HG03521 (cell line): ENCODE measurements around the gene PLAAT2.
"Not testable (repeated sequence)": the region's sequence is repeated elsewhere in the genome, so short reads cannot be mapped to it uniquely, and the experiment has no call there.

Source experiments
- ATAC-seq: cut with Tn5 transposase; IDR thresholded peaks from one replicate; pipeline ENCODE4 v1.9.1; 2021; ENCODE audit warnings: mild to moderate bottlenecking, moderate library complexity; ENCODE audit not compliant: unreplicated experiment

Gene PLAAT2

DNA sequence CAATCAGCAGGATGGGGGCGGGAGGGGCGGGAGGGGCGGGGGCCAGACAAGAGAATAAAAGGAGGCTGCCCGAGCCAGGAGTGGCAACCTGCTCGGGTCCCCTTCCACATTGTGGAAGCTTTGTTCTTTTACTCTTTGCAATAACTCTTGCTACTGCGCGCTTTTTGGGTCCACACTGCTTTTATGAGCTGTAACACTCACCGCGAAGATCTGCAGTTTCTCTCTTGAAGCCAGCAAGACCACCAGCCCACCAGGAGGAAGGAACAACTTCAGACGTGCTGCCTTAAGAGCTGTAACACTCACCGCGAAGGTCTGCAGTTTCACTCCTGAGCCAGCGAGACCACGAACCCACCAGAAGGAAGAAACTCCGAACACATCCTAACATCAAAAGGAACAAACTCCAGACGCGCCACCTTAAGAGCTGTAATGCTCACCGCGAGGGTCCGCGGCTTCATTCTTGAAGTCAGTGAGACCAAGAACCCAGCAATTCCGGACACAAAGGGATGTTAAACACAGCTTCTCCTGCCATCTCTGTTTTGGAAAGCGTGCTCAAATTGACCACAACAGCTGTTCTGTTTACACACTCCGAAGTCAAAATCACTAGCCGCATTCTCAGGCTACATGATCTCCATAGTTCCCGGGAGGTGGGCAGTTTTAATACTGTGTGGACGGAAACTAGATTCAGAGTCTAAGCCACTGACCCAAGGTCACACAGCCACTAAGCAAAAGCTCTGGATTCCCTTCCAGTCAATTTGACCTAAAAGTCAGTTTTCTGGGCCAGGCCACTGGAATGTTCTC, 11.9 kb downstream of the PLAAT2 start:
- no peak for ATAC-seq

DNA sequence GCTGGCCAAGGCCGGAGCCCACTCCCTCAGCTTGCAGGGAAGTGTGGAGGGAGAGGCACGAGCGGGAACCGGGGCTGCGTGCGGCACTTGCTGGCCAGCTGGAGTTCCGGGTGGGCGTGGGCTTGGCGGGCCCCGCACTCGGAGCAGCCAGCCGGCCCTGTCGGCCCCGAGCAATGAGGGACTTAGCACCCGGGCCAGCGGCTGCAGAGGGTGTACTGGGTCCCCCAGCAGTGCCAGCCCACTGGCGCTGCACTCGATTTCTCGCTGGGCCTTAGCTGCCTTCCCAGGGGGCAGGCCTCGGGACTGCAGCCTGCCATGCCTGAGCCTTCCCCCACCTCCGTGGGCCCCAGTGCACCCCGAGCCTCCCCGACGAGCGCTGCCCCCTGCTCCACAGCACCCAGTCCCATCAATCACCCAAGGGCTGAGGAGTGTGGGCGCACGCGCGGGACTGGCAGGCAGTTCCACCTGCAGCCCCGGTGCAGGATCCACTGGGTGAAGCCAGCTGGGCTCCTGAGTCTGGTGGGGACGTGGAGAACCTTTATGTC, 13.0 kb downstream of the PLAAT2 start:
- not testable (repeated sequence) for ATAC-seq

DNA sequence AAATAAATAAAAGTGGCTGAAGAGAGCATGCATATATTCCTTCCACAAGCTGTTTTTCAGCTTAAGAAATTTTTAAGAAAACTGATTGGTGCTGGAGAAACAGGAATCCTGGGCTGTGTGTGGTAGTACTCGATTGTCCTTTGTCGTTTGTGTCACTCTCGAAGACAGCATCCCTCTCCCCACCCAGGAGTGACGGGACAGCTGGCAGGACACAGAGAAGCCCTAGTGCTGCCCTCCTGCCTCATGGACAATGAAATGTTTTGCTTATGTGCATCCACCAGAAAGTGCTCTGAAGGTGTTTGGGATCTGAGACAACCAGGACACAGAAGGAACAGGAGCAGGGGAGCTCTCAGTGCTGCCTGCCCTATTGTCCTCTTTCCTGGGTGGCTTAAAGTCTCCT, 13.8 kb downstream of the PLAAT2 start:
- no peak for ATAC-seq

DNA sequence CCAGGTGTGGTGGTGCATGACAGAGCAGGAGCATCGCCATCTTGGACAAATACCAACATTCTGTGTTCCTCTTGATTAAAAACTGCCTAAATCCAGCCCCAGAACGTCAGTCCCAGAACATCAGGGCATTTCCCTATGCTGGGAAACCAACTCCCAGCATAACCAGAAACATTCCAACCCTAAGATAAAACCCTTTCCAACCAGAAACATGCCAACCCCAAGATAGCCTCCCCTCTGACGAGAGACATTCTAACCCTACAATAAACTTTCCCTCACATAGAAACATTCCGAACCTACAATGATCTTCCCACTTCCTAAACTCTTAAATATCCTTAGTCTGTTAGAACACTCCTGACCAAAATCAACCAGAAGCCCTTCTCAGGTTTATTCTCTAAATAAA, 15.0 kb downstream of the PLAAT2 start:
- no peak for ATAC-seq

DNA sequence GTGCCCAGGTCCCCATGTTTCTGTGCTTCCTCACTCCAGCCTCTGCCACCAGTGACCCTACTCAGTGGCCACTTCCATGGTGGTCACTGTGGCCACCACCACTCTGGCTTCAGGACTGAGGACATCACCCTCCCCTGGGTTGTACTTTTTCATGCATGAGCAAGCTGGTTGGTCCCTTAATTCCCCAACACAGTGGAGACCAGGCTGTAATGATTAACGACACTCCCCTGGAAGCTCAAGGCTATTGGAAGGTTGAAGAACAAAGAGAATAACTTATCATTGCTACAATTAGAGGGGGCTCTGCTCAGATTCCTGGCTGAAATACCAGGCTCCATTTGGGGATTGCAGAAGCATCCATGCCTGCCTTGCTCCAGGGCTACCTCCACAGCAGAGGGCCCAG, 16.1 kb downstream of the PLAAT2 start:
- ATAC-seq = no peak

DNA sequence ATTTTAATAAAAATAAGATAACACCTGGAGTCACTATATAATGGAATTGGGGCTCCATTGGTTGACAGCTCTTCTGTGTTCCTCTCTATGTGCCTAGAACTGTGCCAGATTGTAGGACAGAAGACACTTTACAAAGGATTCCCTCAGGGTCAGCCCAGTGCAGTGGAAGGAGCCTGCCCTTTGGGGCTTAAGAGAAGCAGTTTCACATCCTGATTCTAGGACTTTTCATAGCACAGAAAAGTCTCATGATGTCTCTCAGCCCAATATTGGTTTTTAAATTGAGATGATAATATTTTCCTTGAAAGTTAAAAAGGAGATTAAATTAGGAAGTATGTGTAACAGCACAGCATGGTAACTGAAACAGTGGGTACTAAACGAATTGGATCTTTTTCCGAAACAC, 19.5 kb downstream of the PLAAT2 start:
- no peak for ATAC-seq

DNA sequence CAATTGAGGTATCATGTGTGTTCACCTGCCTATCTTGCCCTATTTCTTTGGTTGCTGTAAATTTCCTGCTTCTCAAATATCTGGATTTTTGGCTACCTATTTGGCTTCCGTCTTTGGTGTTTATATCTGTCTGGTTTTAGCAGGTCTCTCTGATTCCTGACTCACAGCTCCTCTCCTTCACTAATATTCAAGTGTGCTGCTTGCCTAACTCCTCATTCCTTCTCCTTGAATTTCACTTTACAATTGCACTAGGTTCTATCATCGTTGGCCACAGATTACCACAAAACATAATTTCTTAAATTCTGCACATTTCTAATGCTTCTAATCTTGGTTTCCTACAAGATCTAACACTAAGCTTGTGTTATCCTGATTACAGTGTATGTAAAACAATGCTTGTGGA, 20.7 kb downstream of the PLAAT2 start:
- ATAC-seq = not testable (repeated sequence)

DNA sequence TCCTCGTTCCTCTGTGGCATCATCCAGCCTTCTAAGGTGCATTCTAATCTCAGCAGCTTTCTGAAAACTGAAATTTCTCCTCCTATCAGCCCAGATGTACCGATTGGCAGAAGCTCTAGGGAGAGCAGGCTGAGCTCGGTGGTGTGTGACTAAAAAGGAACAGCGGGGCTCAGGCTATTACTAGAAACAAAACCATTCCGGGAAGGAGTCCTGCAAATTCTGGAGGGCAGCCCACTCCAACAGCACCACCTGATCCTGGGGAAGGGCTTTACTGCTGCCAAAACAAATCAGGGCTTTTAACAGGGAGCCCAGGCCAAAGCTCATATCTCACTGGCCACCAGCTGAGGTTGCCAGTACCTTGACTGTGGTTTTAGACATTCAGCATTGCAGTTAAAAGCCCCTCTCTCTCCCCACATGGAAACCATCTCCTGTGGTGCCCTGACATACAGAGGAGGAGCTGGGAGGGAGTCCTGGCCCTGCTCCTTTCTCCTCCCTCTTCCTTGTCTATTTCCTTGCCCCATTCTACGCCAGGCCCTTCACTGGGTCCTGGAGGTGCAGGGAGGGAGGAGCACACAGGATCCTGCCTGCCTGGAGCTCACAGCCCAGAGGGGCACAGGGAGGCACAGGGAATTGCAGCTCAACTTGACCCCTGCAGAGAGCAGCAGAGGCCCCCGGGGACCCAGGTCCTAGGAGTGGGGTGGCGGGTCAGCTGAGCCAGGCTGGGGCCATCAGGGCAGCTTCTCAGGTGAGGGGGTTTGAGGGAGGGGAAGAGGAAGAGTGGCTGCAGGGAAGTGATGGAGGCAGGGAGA, 25.7 kb downstream of the PLAAT2 start:
- no peak for ATAC-seq

DNA sequence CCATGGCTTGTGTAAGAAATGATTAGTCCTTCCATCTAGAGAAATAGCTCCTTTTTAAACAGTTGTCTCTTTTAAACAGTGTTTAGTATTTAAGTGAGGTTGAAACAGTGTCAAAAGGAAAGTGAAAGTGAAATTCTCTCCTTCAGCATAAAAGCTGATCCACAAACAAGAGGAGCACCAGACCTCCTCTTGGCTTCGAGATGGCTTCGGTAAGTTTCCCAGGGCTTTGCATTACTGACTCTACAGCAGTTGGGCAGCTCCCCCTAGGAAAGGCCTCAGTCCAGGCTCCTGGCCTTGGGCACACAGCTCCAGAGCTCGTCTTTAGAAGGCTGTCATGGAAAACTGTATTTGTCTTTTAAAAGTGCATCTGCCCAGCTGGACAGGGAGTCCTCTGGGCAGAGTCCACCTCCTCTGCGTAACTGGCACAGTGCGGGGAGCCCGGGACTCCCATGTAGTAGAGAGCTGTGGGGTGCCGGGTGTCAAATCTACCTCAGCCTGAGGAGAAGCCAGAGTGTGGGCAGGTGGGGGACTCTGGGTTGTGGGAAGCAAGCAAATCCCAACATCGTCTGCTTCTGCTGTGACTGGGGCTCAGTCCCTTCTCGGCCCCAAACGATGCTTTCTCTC, 26.4 kb downstream of the PLAAT2 start, which contains the start of gene PLAAT4:
Gene PLAAT4, plus strand, starts transcription at position 140 of the 624 bp plus-strand sequence. Its CDS starts 61 bp downstream, at position 201.
- ATAC-seq = no peak

DNA sequence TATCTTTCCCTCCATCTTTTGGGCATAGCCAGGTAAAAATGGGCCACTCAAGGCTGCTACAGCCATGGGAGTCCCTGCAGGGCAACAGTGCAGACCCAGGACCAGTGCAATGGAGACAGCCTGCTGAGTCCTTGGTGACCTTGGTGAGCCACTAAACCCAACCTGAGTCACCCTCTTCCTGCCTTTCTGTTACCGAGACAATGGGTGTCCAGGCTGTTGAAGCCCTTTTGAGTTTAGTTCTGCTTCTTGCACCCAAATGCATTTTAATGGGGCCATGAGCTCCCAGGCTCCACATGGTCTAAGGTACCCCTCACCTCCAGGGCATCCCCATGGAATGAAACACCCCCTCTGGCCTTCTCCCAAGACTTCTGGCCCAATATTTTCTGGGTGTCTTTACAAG, 27.4 kb downstream of the PLAAT2 start:
- ATAC-seq = no peak

DNA sequence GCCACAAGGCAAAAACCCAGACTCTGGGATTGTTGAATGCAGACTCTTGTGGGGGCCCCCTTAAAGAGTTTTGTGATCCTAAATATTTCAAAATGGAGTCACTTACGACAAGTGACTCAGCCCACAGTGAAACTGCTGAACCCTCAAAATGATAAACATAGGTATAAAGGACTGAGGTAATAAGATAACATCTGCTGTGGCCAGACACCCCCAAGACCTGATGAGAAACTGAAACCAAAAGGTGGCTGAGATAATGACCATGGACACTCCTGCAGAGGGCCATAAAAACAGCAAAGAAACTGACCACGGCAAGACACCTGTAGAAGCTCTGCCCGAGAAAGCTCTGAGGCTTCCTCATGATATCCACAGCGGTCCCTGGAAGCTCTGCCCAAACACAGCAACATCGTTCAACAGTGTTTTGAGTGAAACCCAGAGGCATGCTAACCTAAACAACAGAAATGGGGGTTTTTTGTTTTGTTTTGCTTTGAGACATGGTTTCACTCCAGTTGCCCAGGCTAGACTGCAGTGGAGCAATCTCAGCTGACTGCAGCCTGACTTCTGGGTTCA, 28.2 kb downstream of the PLAAT2 start:
- ATAC-seq = peak; percentile 39

DNA sequence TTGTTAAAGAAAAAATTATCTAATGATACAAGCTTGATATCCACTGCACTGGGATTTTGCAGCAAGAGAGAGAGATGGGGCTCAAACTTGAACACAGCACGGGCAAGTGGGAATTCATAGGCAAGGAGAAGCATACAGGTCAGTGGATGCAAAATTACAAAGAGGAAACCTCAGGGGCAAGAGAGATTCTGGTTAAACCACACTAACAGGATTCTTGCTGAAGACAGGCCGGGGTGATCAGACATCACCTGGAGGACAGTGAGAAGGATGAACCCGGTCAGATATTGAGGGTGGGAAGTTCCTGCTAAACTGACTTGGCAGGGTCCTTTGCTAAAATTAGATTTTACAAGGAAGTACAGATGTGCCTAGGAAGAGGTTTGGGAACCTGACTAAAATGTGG, 29.1 kb downstream of the PLAAT2 start:
- no peak for ATAC-seq

DNA sequence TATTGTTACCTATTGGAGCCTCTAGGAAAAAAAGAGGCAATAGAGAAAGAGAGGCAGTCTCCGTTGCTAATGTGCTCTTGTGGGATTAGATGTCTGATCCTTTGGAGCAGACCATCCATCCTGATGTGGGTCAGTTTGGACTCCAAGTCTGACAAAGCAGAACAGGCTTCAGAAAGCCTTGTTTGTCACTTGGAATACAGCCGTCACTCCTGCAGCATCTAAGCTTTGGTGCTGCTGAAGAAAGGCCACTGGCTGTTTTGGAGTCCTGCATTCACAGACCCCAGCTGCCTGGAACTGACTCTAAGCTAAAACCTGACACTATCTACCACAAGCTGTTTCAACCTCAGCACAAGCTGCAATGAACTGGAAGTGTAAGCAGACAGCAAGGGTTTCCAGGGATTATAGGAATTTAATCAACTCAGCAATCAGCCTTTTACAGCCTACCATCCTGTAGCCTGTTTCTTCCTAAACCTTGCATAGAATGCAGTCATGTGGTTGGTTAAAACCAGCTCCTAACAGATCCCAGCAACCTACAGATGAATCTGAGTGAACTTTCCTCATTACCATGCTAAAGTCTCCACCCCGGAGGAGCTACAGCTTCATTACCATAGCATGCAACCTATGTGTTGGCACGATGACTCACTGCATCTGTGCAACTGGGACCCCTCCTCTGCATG, 30.2 kb downstream of the PLAAT2 start:
- ATAC-seq = no peak

DNA sequence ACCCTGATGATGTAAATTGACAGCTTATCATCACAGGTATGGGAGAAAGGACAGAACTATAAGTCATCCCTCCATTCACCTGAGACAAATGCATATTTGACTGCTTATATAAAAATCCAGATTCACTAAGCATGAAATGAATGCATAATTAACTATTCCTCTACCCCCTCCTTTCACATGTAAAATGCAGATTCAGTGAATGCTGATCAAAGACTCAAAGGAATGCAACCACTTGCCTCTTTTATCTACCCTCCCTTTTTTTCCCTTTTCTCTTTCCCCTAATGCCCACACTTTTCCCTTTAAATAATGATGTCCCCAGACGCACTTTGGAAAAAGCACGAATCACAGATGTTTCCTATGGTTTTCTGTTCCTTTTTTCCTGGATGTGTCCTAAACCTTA, 31.1 kb downstream of the PLAAT2 start:
- no peak for ATAC-seq

DNA sequence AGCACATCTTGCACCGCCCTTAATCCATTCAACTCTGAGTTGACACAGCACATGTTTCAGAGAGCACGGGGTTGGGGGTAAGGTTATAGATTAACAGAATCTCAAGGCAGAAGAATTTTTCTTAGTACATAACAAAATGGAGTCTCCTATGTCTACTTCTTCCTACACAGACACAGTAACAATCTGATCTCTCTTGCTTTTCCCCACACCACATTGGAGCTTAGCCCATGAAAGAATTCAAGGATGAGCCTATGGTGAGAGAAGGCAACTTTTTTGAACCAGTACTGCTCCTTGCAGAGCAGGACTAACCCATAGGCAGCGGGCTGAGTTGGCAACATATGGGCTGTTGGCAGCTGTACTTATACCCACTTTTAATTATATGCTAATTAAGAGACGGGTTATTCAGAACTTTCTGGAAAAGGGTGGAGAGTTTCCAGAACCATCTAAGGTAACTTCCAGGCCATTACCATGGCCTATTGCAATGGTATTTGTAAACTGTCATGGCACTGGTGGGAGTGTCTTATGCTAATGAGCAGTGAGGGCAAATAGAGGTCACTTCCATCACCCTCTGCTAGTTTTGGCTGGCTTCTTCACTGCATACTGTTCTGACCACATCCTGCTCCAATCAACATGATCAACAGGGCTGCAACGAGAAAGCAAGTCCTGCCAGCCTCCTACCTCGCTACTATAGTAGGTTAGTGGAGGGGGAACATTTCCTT, 31.9 kb downstream of the PLAAT2 start:
- peak; percentile 77 for ATAC-seq

DNA sequence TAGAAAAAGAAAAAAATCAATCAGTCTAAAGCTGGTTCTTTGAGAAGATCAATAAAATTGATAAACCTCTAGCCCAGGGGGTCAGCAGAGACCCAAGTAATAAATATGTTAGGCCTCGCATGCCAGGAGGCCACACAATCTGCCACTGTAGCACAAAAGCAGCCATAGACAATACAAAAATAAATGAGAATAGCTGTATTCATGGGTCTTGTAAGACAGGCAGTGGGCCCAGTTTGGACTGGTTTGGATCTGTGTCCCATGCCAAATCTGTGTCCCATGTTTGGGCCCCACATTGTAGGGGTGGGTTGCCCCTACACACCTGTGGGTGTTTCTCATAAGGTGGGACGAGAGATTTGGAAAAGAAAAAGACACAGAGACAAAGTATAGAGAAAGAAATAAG, 33.2 kb downstream of the PLAAT2 start:
- ATAC-seq = no peak

DNA sequence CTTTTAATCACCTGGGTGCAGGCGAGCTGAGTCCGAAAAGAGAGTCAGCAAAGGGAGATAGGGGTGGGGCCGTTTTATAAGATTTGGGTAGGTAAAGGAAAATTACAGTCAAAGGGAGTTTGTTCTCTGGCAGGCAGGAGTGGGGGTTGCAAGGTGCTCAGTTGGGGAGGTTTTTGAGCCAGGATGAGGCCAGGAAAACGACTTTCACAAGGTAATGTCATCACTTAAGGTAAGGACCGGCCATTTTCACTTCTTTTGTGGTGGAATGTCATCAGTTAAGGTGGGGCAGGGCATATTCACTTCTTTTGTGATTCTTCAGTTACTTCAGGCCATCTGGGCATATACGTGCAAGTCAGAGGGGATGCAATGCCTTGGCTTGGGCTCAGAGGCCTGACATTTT, 33.8 kb downstream of the PLAAT2 start:
- not testable (repeated sequence) for ATAC-seq

DNA sequence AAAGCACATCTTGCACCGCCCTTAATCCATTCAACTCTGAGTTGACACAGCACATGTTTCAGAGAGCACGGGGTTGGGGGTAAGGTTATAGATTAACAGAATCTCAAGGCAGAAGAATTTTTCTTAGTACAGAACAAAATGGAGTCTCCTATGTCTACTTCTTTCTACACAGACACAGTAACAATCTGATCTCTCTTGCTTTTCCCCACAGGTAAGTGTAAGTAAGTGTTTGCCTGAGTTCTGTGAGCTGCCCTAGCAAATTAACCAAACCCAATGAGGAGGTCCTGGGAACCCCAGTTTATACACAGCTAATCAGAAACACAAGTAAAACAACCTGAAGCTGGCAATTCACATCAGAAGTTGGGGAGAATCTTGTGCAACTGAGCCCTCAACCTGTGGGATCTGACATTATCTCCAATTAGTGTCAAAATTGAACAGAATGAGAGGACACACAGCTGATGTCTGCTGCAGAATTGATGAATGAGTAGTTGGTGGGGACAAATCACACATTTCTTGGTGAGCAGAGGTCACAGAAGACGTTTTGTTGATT, 34.4 kb downstream of the PLAAT2 start:
- not testable (repeated sequence) for ATAC-seq

DNA sequence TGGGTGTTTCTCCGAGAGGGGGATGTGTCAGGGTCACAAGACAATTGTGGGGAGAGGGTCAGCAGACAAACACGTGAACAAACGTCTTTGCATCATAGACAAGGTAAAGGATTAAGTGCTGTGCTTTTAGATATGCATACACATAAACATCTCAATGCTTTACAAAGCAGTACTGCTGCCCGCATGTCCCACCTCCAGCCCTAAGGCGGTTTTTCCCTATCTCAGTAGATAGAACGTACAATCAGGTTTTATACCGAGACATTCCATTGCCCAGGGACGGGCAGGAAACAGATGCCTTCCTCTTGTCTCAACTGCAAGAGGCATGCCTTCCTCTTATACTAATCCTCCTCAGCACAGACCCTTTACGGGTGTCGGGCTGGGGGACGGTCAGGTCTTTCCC, 35.0 kb downstream of the PLAAT2 start:
- ATAC-seq = not testable (repeated sequence)

DNA sequence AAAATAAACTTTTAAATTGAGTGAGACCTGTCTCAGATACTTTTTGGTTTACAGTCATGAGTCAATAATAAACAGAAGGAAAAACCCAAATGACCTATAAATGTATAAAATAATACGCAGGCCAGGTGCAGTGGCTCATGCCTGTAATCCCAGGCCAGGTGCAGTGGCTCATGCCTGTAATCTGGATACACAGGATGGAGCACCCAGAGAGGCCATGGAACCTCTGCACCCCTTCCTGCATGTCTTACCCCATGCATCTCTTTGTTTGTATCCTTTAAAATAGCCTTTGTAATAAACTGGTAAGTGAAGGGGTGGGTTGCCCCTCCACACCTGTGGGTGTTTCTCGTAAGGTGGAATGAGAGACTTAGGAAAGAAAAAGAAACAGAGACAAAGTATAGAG, 35.5 kb downstream of the PLAAT2 start:
- ATAC-seq = no peak
